DND-41 (cell line): Measurements from ENCODE around the gene ZNF878.

ENCODE experiments used
- ATAC-seq: fragments of 200-7000 bp; cut with Tn5 transposase; 3 replicates; pipeline ENCODE4 v1.9.1; 2021; ENCODE audit warnings: low read depth; ENCODE audit not compliant: insufficient read depth
- DNase-seq: peaks from one replicate; pipeline ENCODE4 v3.0.0-alpha.2; 2020
- H2AFZ ChIP-seq: 2 replicates; pipeline ENCODE4 v1.6.0; 2012; ENCODE audit warnings: low read depth, low read length
- H3K27ac ChIP-seq: 2 replicates; pipeline ENCODE4 v1.5.1; 2012; ENCODE audit warnings: low read length, inconsistent platforms
- H3K27me3 ChIP-seq: fragments of 200-600 bp; sonication (generic); 2 replicates; pipeline ENCODE4 v1.6.0; 2012; ENCODE audit warnings: low read length, mild to moderate bottlenecking, inconsistent platforms; ENCODE audit not compliant: insufficient read depth, poor library complexity
- H3K36me3 ChIP-seq: 2 replicates; pipeline ENCODE4 v1.5.1; 2012; ENCODE audit warnings: low read length, inconsistent platforms; ENCODE audit not compliant: insufficient read depth
- H3K4me1 ChIP-seq: 2 replicates; pipeline ENCODE4 v1.5.1; 2012; ENCODE audit warnings: mild to moderate bottlenecking, low read length; ENCODE audit not compliant: insufficient read depth
- H3K4me2 ChIP-seq: 2 replicates; pipeline ENCODE4 v1.6.0; 2012; ENCODE audit warnings: mild to moderate bottlenecking, moderate library complexity, low read length, inconsistent platforms; ENCODE audit not compliant: insufficient read depth
- H3K4me3 ChIP-seq, 2 experiments: fragments of 200-600 bp in 1 of 2; shearing (Covaris generic) in 1 of 2; 2 replicates each; pipeline ENCODE4 v1.5.1; 2012 to 2016; ENCODE audit warnings: inconsistent platforms in 2 of 2, low read length in 2 of 2, mild to moderate bottlenecking in 2 of 2, low read depth in 1 of 2, moderate library complexity in 1 of 2
- H3K79me2 ChIP-seq: 2 replicates; pipeline ENCODE4 v1.6.0; 2012; ENCODE audit warnings: low read length, inconsistent platforms; ENCODE audit not compliant: insufficient read depth
- H3K9ac ChIP-seq: 2 replicates; pipeline ENCODE4 v1.6.0; 2012; ENCODE audit warnings: low read depth, mild to moderate bottlenecking, inconsistent platforms, low read length, moderate library complexity
- H3K9me3 ChIP-seq: 2 replicates; pipeline ENCODE4 v1.5.1; 2012; ENCODE audit warnings: low read length, moderate library complexity, mild to moderate bottlenecking, inconsistent platforms; ENCODE audit not compliant: insufficient read depth, severe bottlenecking
- H4K20me1 ChIP-seq: 2 replicates; pipeline ENCODE4 v1.6.0; 2012; ENCODE audit warnings: low read length; ENCODE audit not compliant: insufficient read depth
- EZH2 ChIP-seq: IDR thresholded peaks from 3 replicates; pipeline ENCODE4 v1.6.1; 2012; ENCODE audit warnings: borderline replicate concordance, low read depth, mild to moderate bottlenecking, moderate library complexity, low read length, inconsistent platforms; ENCODE audit not compliant: severe bottlenecking
- TF ChIP-seq, protein P1 (sequence below): IDR thresholded peaks from 2 replicates; pipeline ENCODE4 v1.5.1; 2012; ENCODE audit warnings: borderline replicate concordance, low read length, moderate library complexity, mild to moderate bottlenecking; ENCODE audit not compliant: poor library complexity, severe bottlenecking; ENCODE audit errors: extremely low read depth

Gene ZNF878

DNA sequence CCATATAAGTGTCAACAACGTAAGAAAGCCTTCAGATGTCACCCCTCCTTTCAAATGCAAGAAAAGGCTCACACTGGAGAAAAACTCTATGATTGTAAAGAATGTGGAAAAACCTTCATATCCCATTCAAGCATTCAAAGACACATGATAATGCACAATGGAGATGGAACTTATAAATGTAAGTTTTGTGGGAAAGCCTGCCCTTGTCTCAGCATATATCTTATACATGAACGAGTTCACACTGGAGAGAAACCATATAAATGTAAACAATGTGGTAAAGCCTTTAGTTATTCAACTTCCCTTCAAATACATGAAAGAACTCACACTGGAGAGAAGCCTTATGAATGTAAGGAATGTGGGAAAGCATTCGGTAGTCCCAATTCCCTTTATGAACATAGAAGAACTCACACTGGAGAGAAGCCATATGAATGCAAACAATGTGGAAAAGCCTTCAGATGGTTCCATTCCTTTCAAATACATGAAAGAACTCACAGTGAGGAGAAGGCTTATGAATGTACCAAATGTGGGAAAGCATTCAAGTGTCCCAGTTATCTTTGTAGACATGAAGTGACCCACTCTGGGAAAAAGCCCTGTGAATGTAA, 22.9 kb upstream of the ZNF878 start:
- H3K9me3 ChIP-seq: peaks cover 58% of the 10 kb centered on the region
- no peak overlapping the region for H3K9ac ChIP-seq
- DNase-seq: no peak
- no peak overlapping the region for H3K27ac ChIP-seq
- no peak for TF ChIP-seq EZH2
- TF ChIP-seq, protein P1, sequence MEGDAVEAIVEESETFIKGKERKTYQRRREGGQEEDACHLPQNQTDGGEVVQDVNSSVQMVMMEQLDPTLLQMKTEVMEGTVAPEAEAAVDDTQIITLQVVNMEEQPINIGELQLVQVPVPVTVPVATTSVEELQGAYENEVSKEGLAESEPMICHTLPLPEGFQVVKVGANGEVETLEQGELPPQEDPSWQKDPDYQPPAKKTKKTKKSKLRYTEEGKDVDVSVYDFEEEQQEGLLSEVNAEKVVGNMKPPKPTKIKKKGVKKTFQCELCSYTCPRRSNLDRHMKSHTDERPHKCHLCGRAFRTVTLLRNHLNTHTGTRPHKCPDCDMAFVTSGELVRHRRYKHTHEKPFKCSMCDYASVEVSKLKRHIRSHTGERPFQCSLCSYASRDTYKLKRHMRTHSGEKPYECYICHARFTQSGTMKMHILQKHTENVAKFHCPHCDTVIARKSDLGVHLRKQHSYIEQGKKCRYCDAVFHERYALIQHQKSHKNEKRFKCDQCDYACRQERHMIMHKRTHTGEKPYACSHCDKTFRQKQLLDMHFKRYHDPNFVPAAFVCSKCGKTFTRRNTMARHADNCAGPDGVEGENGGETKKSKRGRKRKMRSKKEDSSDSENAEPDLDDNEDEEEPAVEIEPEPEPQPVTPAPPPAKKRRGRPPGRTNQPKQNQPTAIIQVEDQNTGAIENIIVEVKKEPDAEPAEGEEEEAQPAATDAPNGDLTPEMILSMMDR: no peak
- peaks cover 58% of the 10 kb centered on the region for H3K36me3 ChIP-seq
- peaks cover 14% of the 10 kb centered on the region for H3K4me1 ChIP-seq
- H3K4me2 ChIP-seq: no peak overlapping the region
- H3K79me2 ChIP-seq: no peaks in the 10 kb centered on the region; the same call in 1 of the 2 replicates
- H3K4me3 ChIP-seq: no peak overlapping the region
- ATAC-seq: no peak
- H3K27me3 ChIP-seq: no peaks in the 10 kb centered on the region
- no peak overlapping the region for H2AFZ ChIP-seq
- H4K20me1 ChIP-seq: no peaks in the 10 kb centered on the region

DNA sequence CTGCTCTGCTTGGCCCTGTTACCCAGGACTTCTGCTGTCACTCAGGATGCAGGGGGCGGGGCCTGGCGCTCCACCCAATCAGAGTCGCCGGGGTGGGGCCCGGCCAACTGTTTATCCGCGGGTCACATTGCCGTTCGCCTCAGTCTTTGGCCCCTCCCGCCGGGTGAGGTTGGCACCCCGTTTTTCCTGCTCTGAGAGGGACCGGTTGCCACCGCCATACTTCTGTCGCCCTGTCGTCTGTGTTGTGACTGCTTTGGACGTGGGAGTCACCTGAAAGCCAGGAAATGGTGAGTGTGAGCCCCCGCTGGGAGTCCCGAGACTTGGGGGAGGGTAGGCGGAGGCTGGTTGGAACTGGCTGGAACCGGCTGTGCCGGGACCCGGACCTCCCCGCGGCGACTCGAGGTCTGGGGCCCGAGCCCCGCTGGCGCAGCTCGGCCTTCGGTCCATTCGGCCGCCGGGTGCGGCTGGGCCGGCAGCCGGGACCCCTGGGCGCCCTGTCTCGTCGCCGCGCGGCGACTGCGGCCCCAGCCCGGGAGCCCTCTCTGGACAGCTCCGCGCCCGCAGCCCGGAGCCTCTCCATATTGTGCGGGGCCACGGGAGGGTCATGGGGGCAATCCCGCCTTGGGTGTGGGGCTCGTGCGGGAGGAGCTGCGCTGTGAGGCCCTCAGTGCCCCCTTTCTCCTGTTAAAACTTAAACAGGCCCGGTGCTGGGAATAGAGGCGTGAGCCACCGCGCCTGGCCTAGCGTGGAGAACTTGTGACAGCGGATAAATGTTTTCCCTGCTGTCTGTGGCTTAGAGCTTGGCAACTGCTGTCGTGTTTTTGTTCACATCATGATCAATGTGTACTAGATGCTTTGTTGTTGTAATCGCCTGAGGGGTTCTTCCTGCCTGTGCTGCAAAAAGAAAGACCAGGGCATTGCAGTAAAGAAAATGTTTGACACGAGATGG, 12.1 kb upstream of the ZNF878 start, which contains the start of gene ZNF844:
Gene ZNF844, plus strand, starts transcription at position 142 of the 949 bp plus-strand sequence. Its CDS starts 143 bp downstream, at position 285.
- Histone ChIP-seq H3K4me2 (peak within 1 kb of the TSS; percentile 92), H3K79me2 (peaks cover 27% of the 10 kb centered on the region), H3K27ac (peak within 1 kb of the TSS; percentile 88), H3K4me1 (peaks cover 25% of the 10 kb centered on the region), H3K9me3 (no peaks in the 10 kb centered on the region), H3K4me3 (peak within 1 kb of the TSS; percentile 77 to 86), H3K36me3 (no peaks in the 10 kb centered on the region), H3K27me3 (no peaks in the 10 kb centered on the region), H2AFZ (peak within 1 kb of the TSS; percentile 93), H4K20me1 (no peaks in the 10 kb centered on the region; the same call in 1 of the 2 replicates), H3K9ac (peak within 1 kb of the TSS; percentile 94)
- ATAC-seq: peak; percentile 79
- no peak for TF ChIP-seq EZH2
- TF ChIP-seq, protein P1: no peak
- peak; percentile 83 for DNase-seq

DNA sequence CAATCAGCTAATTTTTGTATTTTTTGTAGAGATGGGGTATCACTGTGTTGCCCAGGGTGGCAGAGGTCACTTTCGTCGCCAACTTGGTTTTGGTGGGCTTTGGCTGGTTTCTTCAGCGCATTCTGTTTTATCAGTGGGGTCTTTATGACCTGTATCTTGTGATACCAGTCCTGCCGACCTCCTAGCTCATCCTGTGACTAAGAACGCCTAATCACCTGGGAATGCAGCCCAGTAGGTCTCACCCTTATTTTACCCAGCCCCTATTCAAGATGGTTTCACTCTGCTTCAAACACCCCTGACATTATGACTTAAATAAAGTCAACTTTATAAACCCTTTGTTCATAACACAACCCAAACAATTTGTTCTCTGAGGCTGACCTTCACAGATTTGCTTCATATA, 3.0 kb upstream of the ZNF878 start:
- DNase-seq (no peak), ATAC-seq (no peak)
- H3K27ac ChIP-seq: no peak overlapping the region
- H3K4me1 ChIP-seq: peaks cover 34% of the 10 kb centered on the region
- H3K9me3 ChIP-seq: no peaks in the 10 kb centered on the region
- H3K4me3 ChIP-seq: no peak overlapping the region
- H3K27me3 ChIP-seq: no peaks in the 10 kb centered on the region
- no peak overlapping the region for H2AFZ ChIP-seq
- no peak overlapping the region for H3K4me2 ChIP-seq
- TF ChIP-seq EZH2: no peak
- TF ChIP-seq, protein P1: no peak
- no peaks in the 10 kb centered on the region for H3K36me3 ChIP-seq
- no peaks in the 10 kb centered on the region for H4K20me1 ChIP-seq
- no peak overlapping the region for H3K9ac ChIP-seq
- H3K79me2 ChIP-seq: no peaks in the 10 kb centered on the region; the same call in 1 of the 2 replicates
